Panc1 (cell line): ENCODE results near the gene CYB5D1. TPM values are rescaled to one million over a fixed set of nuclear protein-coding genes. Genes with fewer than 3 reads are reported as not detected.

Experiments used
- ATAC-seq: fragments of 200-7000 bp; cut with Tn5 transposase; 2 replicates; pipeline ENCODE4 v1.9.1; 2020; ENCODE audit warnings: mild to moderate bottlenecking, moderate library complexity
- BruUV-seq: library from RNA; stranded (reverse); fragments of 400-500 nt; replicated peaks from 2 replicates; lab custom pipeline; 2021; lab: Mats Ljungman, UMichigan
- CTCF ChIA-PET: fragments of 300-600 bp; sonication (Branson Sonifier 250); formaldehyde crosslinking; loops from one replicate; lab custom pipeline; 2022; ENCODE audit warnings: antibody characterized with exemption; lab: Charles Lee
- POLR2A ChIA-PET: fragments of 300-600 bp; sonication (Branson Sonifier 250); formaldehyde crosslinking; loops from one replicate; lab custom pipeline; 2022; ENCODE audit warnings: antibody characterized with exemption; lab: Charles Lee
- DNase-seq: peaks from one replicate; pipeline ENCODE4 v3.0.0-alpha.2; 2010; ENCODE audit warnings: low read depth, low spot score
- H3K27ac ChIP-seq: 2 replicates; pipeline ENCODE4 v1.5.1; 2011; ENCODE audit warnings: mild to moderate bottlenecking, low read length, inconsistent platforms
- H3K27me3 ChIP-seq: fragments of 200-500 bp; sonication (Bioruptor generic); 2 replicates; pipeline ENCODE4 v1.6.0; 2014; ENCODE audit warnings: low read length, inconsistent platforms; ENCODE audit not compliant: control insufficient read depth, insufficient read depth
- H3K36me3 ChIP-seq: fragments of 200-500 bp; sonication (Bioruptor generic); 2 replicates; pipeline ENCODE4 v1.5.1; 2014; ENCODE audit warnings: inconsistent platforms, mild to moderate bottlenecking, low read length, moderate library complexity; ENCODE audit not compliant: control insufficient read depth, insufficient read depth
- H3K4me1 ChIP-seq: 2 replicates; pipeline ENCODE4 v1.5.1; 2011; ENCODE audit warnings: inconsistent platforms, mild to moderate bottlenecking, low read length, moderate library complexity; ENCODE audit not compliant: control insufficient read depth, insufficient read depth
- H3K4me3 ChIP-seq, 2 experiments: 2 replicates each; pipeline ENCODE4 v1.5.1; 2011 to 2012; ENCODE audit warnings: low read depth in 2 of 2, low read length in 2 of 2, mild to moderate bottlenecking in 2 of 2, inconsistent platforms in 1 of 2, moderate library complexity in 1 of 2
- H3K9me3 ChIP-seq: fragments of 200-500 bp; sonication (Bioruptor generic); 2 replicates; pipeline ENCODE4 v1.5.1; 2014; ENCODE audit warnings: low read depth, mild to moderate bottlenecking, inconsistent platforms, low read length, moderate library complexity; ENCODE audit not compliant: control insufficient read depth, insufficient read depth
- POLR2AphosphoS5 ChIP-seq: IDR thresholded peaks from 2 replicates; pipeline ENCODE4 v1.6.1; 2012; ENCODE audit warnings: mild to moderate bottlenecking, low read depth, low read length, moderate library complexity
- REST ChIP-seq, 2 experiments: IDR thresholded peaks; 2 replicates each; pipeline ENCODE4 v1.6.1; 2011 to 2012; ENCODE audit warnings: low read depth in 2 of 2, control low read depth in 1 of 2, low read length in 1 of 2, mild to moderate bottlenecking in 1 of 2, moderate library complexity in 1 of 2; ENCODE audit not compliant: insufficient read depth in 1 of 2
- SIN3A ChIP-seq: IDR thresholded peaks from 2 replicates; pipeline ENCODE4 v1.6.1; 2012; ENCODE audit warnings: low read depth, mild to moderate bottlenecking, low read length, moderate library complexity, borderline replicate concordance; ENCODE audit not compliant: insufficient read depth
- TCF7L2 ChIP-seq: IDR thresholded peaks from 2 replicates; pipeline ENCODE4 v1.6.1; 2011; ENCODE audit warnings: mild to moderate bottlenecking, low read depth, low read length, inconsistent platforms
- in situ Hi-C: cut with HindIII; loops from 2 replicates; pipeline ENCODE4 v1.10.0; 2016; ENCODE audit warnings: low sequenced_read_pairs, low pct_unique_long_range_greater_than_20kb
- intact Hi-C: fragments of 100-400 bp; cut with micrococcal nuclease; formaldehyde crosslinking; loops from one replicate; pipeline ENCODE4 v1.10.0; 2022; ENCODE audit not compliant: unreplicated experiment
- total RNA-seq: library from RNA; stranded (reverse); gene quantifications from one replicate; pipeline ENCODE4 v1.2.1, GENCODE V29; 2021; ENCODE audit not compliant: unreplicated experiment
- TF ChIP-seq, protein P1 (sequence below): fragments of 450-650 bp; IDR thresholded peaks from 2 replicates; pipeline ENCODE4 v1.5.1; 2017; ENCODE audit warnings: mild to moderate bottlenecking

Gene CYB5D1
- total RNA-seq, 1 experiment from 2014 or later: 8.6 TPM

DNA sequence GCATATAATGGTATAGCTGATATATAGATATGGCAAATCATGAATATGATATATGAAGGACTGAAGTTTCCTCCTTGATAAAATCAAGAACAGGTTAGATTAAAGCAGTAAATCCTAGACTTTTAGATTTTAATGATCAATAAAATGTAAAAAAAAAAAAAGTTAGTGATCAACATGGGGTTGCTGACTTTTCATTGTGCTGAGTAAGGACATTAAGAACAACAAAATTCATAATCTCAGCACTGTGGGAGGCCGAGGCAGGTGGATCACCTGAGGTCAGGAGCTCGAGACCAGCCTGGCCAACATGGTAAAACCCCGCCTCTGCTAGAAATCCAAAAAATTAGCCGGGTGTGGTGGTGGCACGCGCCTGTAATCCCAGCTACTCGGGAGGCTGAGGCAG, 20.4 kb downstream of the CYB5D1 start:
- no peak for ATAC-seq
- Histone ChIP-seq H3K9me3 (no peaks in the 10 kb centered on the region), H3K27me3 (no peaks in the 10 kb centered on the region), H3K4me1 (peaks cover 6% of the 10 kb centered on the region; the same call in 1 of the 2 replicates), H3K4me3 (no peak overlapping the region), H3K27ac (no peak overlapping the region), H3K36me3 (peaks cover 9% of the 10 kb centered on the region; the same call in 1 of the 2 replicates)
- in situ Hi-C loops: no loop called here
- TF ChIP-seq TCF7L2: no peak
- TF ChIP-seq POLR2AphosphoS5: no peak
- no peak for TF ChIP-seq REST (IDR thresholded peaks at IDR 0.05; ENCODE audit: insufficient read depth in 1 of 2, low read depth in 2 of 2, low read length in 1 of 2)
- TF ChIP-seq, protein P1, sequence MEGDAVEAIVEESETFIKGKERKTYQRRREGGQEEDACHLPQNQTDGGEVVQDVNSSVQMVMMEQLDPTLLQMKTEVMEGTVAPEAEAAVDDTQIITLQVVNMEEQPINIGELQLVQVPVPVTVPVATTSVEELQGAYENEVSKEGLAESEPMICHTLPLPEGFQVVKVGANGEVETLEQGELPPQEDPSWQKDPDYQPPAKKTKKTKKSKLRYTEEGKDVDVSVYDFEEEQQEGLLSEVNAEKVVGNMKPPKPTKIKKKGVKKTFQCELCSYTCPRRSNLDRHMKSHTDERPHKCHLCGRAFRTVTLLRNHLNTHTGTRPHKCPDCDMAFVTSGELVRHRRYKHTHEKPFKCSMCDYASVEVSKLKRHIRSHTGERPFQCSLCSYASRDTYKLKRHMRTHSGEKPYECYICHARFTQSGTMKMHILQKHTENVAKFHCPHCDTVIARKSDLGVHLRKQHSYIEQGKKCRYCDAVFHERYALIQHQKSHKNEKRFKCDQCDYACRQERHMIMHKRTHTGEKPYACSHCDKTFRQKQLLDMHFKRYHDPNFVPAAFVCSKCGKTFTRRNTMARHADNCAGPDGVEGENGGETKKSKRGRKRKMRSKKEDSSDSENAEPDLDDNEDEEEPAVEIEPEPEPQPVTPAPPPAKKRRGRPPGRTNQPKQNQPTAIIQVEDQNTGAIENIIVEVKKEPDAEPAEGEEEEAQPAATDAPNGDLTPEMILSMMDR: no peak
- TF ChIP-seq SIN3A: no peak
- intact Hi-C loops: no loop called here
- POLR2A ChIA-PET: interaction anchor here (0.7 kb wide), 1 partner anchor 53 kb away, joined by 7 read pairs; no protein-coding TSS in a partner anchor
- DNase-seq: no peak
- BruUV-seq: no TSS peak
- CTCF ChIA-PET: no interaction called here

DNA sequence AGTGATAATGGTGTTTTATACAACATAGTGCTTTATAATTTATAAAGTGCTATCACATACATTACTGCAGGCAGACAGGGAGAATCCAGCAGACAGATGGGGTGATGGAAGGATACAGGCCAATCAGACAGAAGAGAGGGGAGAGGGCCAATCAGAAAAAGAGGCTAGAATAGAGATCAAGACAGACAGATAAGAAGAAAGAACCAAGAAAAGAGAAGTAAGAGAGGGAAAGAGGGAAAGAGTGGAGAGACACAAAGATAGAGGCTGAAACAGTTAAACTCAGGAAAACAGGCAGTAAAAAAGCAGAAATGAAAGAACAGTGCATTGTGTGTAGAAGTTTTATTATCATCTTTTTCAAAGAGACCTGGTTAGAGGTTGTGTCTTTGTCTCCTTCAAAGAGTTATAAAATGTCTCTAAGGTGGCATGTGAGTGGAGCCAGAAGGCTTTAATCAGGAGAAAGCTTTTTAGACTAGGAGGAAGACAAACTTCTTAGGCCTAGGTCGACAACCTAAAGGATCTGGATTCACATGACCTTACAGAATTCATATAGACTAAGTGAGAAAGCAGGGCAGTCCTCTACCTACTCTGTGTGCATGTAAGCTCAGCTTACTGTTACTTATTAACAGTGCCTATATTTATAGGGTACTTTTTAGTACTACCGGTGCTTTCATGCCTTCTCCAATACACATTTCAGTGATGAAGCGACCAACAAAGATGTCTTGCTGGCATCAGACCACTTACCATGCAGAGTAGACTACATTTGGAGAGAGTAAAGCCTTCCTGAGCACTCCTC, 22.5 kb downstream of the CYB5D1 start:
- no peak overlapping the region for H3K27ac ChIP-seq
- H3K4me1 ChIP-seq: peaks cover 15% of the 10 kb centered on the region; the same call in 1 of the 2 replicates
- no peak overlapping the region for H3K4me3 ChIP-seq
- ChIA-PET POLR2A (no interaction called here), CTCF (no interaction called here)
- TF ChIP-seq REST (IDR thresholded peaks at IDR 0.05; ENCODE audit: insufficient read depth in 1 of 2, low read depth in 2 of 2, low read length in 1 of 2) (no peak), SIN3A (no peak), POLR2AphosphoS5 (no peak), TCF7L2 (no peak)
- TF ChIP-seq, protein P1: no peak
- ATAC-seq (no peak), DNase-seq (no peak)
- H3K27me3 ChIP-seq: no peaks in the 10 kb centered on the region
- H3K36me3 ChIP-seq: peaks cover 9% of the 10 kb centered on the region; the same call in 1 of the 2 replicates
- BruUV-seq: no TSS peak
- intact Hi-C loops (no loop called here), in situ Hi-C loops (no loop called here)
- H3K9me3 ChIP-seq: no peaks in the 10 kb centered on the region
